Amniotic stem cell (primary cell): ENCODE results near the gene KPNA4.
"Not testable (repeated sequence)": the region's sequence is repeated elsewhere in the genome, so short reads cannot be mapped to it uniquely, and the experiment has no call there.

Source experiments
- DNase-seq: peaks from one replicate; lab custom pipeline; 2025; lab: John Stamatoyannopoulos, UW

KPNA4 gene, protein sequence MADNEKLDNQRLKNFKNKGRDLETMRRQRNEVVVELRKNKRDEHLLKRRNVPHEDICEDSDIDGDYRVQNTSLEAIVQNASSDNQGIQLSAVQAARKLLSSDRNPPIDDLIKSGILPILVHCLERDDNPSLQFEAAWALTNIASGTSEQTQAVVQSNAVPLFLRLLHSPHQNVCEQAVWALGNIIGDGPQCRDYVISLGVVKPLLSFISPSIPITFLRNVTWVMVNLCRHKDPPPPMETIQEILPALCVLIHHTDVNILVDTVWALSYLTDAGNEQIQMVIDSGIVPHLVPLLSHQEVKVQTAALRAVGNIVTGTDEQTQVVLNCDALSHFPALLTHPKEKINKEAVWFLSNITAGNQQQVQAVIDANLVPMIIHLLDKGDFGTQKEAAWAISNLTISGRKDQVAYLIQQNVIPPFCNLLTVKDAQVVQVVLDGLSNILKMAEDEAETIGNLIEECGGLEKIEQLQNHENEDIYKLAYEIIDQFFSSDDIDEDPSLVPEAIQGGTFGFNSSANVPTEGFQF

DNA sequence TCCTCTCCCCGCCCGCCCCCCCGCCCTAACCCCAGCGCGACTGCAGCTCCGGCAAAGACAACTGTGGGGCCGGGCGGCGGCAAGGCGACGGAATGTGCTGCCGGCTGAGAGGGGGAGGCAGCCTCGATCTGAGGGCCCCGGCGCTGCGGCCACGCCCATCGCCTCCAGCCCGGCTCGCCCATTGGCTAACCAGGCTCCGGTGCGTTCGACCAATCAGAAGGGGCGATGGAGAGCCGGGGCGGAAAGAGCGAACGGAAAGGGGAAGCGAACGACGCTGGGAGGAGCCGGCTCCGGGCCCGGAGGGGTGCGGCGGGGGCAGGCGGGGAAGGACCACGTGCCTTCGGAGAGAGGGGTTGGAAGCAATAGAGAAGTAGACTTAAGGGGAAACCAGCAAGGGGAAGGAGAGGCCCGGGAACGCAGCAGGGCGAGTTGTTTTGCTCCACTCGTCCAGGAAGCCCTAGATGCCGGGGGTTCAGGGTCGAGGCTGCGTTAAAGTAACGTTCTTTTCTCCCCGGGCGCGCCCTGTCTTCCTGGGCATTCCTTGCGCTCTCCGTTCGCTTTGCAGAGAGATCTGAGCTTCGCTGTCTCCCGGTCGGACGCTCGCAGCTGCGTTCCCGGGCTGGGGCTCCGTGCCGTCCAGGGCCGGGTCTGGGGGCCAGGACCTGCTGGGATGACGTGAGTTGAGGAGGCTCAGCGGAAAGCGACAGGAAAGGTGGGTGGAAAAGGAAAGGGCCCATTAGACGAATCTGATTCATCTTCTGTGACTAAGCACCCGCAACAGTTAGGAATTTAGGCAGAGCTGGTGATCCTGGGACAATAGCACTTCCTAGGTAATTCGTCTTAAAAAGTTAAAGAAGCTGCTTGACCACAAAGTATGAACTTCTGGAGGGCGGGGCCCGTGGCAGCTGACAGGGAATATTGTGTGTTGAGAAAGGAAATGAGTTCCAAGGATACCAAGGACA is at the start of gene KPNA4:
Gene KPNA4 (minus strand): TSS at position 130 of the 962 bp plus-strand sequence. CDS start 289 bp downstream, outside the sequence.
- peak; percentile 95 for DNase-seq

DNA sequence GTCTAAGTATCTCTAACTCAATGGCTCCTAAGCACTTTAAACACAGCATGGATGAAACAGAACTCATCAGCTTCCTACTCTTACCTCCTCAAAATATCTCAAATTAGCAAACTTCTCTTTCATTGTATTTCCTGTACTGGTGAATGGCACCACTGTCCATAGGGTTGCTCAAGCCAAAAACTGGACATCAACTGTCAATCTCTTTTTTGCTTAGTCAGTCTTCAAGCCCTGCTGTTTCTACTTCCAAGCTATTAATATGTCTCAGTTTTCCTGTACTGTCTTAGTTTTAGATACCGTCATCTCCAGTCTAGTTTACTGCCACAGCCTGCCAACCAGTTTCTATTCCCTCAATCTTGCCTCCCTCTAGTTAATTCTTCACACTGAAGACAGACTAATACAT is 48.3 kb upstream of the KPNA4 start:
- DNase-seq, result no peak

DNA sequence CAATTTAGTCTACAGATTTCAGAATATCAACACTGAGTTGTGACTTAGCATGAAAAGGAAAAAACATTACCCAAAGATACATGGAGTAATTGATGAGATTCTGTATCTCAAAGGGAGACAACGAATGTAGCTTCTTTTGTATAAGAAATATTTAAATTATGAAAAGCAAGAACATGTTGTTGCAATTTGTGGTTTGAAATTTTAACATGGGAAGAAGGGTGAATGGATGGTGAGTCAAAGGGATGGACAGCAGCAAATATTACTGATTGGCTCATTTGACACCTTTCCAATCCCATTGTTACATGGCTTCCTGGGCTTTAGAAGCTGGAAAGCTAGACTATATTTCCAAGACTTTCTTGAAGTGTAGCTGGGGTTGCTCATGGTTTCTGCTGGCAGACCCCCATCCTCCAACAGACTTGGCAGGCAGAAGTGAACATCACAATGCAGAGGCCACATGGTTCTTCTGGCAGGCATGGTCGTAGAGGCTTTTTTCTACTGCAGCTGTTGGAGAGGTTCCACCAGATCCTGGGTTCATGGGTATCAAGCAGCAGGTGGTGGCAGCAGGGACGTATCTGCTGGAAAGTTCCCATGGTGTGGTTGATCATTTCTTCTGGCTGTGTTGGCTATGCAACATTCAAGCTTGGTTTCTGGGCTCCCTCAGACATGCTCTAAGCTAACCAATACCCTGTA is 47.2 kb upstream of the KPNA4 start:
- DNase-seq, result no peak

DNA sequence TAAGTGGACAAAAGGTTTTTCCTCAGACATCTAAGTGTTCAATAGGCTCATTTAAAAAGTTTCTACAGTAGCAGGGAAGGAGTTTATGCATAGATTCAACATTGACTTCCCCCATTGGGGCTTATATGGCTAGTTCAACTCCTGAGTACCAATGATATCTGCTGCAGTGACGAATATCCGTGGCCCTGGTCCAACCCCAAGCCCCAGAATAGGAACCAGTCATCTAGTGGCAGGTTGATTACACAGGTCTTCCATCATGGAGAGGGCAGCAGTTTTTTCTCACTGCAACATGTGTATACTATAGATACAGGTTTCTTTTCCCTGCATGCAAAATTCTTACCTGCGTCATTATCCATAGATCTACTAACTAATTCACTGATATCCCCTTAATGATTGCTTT is 45.8 kb upstream of the KPNA4 start:
- DNase-seq, result no peak

DNA sequence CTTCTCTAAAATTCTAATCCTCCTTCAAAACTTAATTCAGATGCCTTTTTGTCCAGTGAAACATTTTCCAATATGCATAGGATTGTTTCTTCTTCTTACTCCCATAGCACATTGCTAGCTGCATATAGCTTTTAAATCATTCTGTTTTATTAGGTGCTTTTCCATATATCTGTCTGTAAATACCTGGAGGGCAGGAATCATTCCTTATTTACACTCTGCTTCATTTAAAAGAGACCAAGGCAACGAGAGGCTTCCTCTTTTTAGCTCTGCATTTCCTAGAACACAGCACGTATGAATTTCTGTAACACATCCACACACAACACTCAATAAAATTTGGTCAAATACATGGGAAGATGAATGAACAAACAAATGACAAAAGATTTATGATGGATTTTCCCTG is 43.5 kb upstream of the KPNA4 start:
- DNase-seq, result no peak

DNA sequence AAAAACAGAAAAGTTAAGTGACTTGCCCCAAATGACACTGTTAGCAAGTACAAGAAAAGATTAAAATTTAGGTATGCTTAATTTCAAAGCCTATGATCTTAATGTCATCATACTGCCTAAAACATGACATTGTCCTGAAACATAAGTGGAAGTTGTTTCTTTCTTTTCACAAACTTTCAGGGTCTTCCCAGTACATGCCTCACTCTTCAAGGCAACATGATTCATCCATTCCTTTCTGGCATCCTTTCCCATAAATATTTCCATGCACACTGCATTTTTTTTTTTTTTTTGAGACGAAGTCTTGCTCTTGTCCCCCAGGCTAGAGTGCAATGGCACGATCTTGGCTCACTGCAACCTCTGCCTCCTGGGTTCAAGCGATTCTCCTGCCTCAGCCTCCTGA is 42.5 kb upstream of the KPNA4 start:
- DNase-seq, result no peak

DNA sequence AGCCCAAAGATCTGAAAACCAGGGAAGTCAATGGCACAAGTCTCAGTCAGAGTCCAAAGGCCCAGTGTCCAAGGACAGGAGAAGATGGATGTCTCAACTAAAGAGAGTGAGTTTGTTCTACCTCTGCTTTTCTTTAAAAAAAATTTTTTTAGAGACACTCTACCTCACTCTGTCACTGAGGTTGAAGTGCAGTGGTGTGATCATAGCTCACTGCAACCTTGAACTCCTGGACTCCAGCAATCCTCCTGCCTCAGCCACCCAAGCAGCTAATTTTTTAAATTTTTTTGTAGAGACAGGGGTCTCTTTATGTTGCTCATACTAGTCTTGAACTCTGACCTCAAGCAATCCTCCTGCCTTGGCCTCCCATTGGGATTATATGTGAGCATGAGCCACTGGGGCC is 39.9 kb upstream of the KPNA4 start:
- DNase-seq, result no peak

DNA sequence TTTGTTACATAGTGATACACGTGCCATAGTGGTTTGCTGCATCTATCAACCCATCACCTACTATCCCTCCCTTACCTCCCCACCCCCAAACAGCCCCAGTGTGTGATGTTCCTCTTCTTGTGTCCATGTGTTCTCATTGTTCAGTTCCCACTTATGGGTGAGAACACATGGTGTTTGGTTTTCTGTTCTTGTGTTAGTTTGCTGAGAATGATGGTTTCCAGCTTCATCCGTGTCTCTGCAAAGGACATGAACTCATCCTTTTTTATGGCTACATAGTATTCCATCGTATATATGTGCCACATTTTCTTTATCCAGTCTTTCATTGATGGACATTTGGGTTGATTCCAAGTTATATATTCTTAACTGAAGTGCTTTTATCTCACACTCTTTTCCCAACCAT is 38.5 kb upstream of the KPNA4 start:
- DNase-seq, result not testable (repeated sequence)

DNA sequence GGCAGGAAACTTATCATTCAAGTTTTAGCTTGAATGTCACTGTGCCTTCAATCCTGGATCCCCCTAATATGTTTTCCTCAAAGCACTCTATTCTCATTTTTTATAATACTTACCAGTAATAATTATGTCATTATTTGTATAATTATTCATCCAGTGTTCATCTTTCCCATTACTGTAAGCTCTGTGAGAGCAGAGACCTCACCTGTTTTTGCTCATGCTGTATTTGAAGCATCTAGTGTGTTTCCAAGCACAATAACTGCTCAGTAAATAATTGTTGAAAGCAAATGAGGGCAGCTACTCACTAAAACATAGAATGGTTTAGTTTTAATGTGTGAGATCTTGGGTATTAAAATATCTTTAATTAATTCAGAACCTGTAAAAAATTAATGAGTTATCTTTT is 36.9 kb upstream of the KPNA4 start:
- DNase-seq, result no peak

DNA sequence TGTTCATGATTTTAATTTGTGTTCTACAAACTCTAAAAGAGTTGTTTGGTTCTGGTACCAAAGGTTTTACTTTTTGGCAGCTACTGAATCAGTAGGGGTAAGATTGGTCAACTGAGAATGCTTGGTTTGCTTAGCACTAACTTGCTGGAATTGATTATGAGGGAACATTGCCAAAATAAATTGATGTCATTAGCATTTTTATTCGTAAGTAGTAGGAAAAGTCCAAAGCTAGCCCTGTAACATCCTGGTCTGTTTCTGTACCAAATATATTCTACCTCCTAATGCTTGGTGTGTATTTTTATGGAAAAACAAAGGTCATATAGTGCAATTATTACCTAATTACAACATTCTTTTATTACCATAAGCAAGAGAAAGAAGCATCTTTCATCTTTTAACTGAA is 35.9 kb upstream of the KPNA4 start:
- no peak for DNase-seq

DNA sequence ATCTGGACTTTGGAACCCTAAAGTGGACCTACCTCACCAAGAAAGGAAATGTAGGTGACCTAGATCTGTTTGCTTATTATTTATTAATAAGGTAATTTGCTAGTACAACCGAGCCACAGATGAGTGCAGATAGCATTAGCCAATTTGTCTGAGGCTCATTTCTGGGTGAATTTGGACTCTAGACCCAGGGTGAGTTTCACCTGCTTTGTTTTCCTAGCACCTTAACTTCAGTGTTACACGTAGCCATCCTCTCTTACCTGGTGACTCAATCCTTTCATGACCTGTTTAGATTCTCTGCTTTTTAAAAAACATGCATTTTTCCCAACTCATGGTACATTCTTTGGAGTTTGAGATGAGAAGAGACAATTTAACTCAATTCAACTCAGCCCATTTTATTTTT is 33.5 kb upstream of the KPNA4 start:
- DNase-seq, result no peak

DNA sequence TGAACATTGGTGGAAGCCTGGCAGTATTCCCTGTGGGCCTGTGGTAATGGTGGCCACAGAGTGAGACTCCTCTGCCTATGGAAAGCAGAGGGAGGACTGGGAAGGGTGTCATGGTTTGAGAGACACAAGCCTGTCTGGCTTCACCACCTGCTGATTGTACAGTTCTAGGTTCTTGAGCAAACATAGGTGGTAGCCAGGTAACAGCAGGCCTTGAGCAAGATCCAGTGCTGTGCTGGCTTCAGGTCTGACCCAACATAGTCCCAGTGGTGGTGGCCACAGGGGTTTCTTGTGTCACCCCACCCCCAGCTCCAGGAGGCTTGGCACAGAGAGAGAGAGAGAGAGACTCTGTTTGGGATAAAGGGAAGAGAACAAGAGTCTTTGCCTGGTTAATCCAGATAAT is 22.7 kb upstream of the KPNA4 start:
- DNase-seq, result no peak

DNA sequence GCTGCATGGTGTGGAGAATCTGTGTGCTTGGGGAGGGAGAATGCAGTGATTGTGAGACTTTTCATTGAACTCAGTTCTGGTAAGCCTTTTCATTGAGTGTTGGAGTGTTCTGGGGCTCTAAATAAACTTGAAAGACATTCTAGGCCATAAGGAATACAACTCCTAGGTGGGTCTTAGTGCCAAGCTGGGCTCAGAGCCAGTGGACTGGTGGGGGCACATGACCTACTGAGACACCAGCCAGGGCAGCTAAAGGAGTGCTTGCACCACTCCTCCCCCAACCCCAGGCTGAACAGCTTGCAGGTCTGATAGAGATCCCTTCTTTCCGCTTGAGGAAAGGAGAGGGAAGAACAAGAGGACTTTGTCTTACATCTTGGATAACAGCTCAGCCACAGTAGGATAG is 21.7 kb upstream of the KPNA4 start:
- no peak for DNase-seq

DNA sequence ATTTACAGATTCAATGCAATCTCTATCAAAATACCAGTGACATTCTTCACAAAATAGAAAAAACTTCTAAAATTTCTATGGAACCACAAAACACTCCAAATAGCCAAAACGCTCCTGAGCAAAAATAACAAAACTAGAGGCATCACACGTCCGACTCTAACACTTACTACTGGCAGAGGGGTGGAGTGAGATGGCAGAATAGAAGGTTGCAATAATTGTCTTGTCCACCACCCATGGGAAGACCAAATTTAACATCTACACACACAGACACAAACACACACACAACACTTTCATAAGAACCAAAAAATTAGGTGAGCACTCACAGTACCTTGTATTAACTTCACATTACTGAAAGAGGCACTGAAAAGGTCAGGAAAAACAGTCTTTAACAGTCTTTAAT is 21.3 kb upstream of the KPNA4 start:
- no peak for DNase-seq

DNA sequence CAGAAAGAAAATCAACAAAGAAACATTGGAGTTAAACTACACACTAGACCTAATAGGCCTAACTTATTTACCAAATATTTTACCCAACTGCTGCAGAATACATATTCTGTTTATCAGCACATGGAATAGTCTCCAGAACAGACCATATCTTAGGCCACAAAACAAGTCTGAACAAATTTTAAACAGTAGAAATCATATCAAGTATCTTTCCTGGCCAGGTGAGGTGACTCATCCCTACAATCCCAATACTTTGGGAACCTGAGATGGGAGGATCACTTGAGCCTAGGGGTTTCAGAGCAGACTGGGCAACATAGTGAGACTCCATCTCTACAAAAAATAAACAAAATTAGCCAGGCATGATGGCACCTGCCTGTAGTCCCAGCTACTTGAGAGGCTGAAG is 18.1 kb upstream of the KPNA4 start:
- no peak for DNase-seq

DNA sequence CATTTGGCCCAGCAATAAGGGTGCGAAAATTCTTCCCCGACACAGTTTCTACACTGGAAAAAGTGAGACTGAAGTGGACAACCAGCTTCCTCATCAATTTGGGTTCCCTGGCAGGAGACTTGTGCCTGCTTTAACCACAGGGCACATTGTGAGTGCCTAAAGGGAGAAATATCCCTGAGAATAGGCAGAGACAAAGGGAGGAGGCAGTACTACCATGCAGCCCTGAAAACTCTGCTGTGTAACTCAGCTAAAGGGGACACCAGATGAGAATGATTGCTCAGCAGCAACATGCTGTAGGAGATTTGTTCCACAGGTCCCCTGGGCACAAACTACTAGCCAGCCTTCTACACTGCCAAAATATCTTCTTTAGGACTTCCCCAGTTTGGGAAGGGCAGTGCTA is 15.6 kb upstream of the KPNA4 start:
- no peak for DNase-seq

DNA sequence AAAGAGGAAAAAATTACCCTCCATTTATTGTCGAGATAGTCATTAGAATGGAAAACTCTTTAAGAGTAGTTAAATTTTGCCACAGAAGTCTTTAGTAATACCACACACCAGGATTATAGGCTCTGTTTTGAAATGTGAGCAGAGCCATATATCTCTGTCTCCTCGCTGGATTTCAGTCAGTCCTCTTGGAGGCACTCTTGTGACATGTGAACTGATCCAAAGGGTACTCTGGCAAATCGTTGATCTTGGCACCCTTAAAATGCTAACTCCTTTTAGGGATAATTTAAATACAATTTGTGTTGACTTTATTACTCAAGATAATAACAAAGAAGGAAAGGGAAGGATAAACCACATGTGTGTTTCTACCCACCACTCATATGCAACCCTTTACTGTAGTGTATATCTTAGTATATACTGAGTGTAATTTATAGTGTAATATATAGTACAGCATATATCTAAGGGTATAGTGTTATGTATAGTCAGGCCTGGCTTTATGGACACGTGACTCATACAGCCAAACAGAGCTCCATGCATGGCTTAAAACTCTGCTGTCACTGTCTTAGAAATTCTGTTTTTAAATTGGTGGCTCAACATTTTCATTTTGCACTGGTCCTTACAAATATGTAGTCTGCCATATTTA is 12.3 kb upstream of the KPNA4 start:
- DNase-seq, result no peak

DNA sequence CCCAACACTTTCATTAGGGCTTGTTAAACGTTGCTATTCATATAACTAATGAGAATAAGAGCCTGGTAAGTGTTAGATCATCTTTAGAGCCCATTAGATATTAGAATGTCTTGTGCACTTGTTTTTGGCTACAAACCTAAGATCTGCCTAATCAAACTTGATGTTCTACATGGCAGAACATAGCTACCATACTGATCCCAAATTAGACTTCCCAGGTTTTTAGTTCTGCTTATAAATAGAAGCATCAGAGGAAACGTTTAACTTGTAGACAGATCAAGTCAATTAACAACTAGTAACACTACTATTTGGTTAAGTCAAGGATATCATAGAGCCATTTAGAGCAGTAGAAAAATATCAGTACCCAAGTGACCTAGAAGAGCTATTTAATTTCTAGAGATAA is 11.7 kb upstream of the KPNA4 start:
- no peak for DNase-seq

DNA sequence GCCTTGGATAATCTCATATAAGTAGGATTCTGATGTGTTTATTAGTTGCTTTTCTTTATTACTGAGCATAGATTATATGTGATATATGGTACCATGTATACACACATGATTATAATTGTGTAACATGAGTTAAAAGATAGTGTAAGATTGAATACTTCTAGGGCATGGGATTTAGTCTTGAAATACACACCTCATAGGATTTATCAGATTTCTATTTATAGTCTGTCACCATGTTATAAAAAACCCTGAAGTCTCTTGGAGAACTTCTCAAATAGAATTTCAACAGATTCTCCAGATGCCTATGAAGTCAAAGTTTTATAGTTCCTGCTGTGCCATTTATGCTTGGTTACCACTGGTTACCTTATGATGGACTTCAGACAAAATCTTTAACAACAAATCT is 11.2 kb upstream of the KPNA4 start:
- DNase-seq, result no peak

DNA sequence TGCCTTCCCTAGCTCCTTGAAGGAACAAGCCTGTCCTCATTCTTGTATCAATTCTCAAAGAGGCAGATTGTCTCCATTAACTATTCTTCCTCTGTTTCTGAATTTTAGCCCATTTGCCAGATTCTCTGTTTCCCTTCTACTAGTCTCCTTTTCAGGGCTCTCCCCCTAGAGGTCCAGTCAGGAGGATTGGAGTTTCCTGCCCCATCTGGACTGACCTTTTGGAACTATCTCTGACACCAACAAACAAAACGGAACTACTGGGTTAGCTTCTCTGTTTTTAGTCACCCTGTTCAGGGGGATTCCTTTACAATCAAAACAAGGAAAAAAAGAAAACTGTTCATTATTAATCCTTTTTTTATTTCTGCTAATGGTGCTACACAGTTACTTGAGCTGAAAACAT is 10.2 kb upstream of the KPNA4 start:
- DNase-seq, result no peak

DNA sequence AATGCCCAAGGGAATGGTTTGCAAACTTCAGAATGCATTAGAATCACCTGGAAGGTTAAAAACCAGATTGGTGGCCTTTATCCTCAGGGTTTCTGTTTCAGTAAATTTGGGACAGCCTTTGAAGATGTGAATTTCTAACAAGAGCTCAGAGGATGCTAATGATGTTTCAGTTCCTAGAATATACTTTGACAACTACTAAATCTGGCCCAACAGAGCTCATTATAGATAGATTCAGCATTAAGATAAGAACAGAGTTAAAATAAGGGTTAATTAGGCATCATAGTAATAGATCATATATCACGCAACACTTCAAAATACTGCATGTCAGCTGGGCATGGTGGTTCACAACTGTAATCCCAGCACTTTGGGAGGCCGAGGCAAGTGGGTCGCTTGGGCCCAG is 9.3 kb upstream of the KPNA4 start:
- no peak for DNase-seq
